GM21786 (cell line): Measurements from ENCODE around the gene USP13.
"Not testable (repeated sequence)": the region's sequence is repeated elsewhere in the genome, so short reads cannot be mapped to it uniquely, and the experiment has no call there.

Source experiments
- ATAC-seq: cut with Tn5 transposase; IDR thresholded peaks from one replicate; pipeline ENCODE4 v1.9.1; 2021; ENCODE audit not compliant: unreplicated experiment

Gene USP13

GRCh38 chr3:179775416-179776122 is 122.7 kb downstream of the USP13 start:
- ATAC-seq: no peak

DNA sequence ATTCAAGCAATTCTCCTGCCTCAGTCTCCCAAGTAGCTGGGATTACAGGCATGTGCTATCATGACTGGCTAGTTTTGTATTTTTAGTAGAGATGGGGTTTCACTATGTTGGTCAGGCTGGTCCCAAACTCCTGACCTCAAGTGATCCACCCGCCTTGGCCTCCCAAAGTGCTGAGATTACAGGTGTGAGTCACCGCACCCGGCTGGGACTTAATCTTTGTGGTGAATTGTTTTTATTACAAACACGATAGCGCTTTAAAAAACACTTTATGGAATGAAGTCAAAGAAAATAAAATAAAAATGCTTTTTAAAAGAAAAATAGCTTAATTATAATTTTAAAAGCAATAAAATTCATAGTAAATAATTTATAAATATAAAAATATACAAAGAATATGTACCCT is 130.0 kb downstream of the USP13 start:
- ATAC-seq: not testable (repeated sequence)

- ATAC-seq: no peak
Observed at GRCh38 chr3:179788996-179789395, 136.2 kb downstream of the USP13 start.

DNA sequence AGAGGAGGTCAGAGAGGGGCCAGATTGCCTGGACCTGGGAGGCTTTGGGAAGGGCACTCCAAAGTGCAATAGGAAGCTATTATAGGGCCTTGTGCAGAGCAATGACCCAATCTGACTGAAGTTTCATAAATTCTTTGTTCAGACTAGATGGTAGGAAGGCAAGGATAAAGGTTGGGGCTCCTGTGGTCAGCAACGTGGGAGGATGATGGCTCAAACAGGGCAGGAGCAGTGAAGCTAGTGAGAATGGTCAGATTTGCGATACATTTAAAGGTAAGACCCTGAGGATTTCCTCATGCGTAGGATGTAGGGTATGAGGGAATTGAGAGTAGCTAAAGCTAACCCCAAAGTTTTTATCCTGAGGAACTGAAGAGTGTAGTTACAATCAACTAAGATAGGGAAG is 139.0 kb downstream of the USP13 start:
- no peak for ATAC-seq

DNA sequence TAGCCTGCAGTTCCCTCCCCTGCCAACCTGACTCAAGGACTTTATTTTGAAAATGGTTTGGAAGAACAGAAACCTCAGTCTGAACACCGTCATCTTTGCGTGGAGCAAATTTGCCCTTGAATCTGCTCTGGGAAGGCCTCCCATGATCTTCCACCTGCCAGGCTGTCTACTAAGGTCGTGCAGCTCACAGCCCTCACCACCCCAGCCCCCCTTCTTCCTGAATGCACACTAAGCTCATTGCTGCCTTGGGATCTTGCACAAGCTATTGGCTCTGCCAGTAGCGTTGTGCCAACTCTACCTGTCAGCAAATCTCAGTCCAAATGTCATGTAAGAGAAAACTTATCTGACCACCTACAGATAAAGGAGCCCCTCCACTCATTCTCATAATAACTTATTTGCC is 141.5 kb downstream of the USP13 start:
- no peak for ATAC-seq

GRCh38 chr3:179796421-179796820 is 143.6 kb downstream of the USP13 start:
- no peak for ATAC-seq

- no peak for ATAC-seq
Observed at GRCh38 chr3:179797192-179797591, 144.4 kb downstream of the USP13 start.

DNA sequence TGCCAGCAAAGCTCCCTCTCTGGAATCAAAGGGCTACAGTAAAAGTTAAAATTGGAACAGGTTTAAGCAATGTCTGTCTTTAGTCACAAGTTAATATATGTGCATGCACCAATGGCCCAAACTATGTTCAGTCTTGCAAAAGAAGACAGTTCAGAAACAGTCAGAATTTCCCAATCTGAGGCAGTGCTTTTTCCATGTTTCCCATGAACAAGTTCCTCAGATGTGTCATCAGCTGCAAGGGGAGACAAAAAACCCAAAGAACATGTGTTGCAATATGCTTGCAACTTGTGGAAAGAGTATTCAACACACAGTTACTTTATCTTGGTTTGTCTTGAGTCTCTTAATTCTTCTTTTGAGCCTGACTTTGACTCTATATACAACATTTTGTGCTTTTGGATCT is 148.4 kb downstream of the USP13 start:
- ATAC-seq: no peak

DNA sequence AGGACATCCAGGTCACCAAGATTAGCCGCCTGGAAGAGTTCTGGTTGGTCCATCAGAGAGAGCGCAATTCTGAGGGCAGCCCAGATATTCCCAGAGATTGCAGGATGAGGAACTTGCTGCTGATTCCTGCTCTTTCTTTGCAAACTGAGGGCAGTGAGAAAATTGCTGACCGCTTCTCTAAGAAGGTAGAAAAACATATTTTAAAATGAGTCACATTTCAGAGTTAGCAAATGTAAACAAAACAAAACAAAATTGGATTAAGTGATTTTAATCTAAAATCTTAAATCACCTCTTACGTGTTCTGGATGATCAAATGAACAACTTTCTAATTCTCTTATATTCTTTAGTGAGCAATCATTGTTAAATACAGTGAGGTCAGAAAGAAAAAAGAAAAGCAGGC is 149.0 kb downstream of the USP13 start:
- ATAC-seq: no peak

DNA sequence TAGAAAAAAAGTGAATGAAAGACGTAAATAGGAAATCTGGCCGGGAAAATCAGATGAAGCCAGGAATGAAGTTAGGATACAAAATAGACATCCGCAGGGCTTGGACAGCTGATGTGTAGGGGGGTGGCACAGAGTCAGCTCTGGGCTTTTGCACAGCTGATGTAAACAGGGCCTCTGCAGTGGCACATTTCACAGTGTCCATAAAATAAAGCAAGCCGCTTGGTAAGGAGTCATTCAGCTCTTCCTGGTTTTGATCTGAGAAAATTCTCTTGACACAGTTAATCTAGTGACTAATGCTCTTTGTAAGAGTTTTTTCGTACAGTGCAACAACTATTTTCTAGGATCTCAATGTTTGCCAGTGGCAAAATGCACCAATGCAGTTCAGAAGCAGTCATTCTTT is 153.3 kb downstream of the USP13 start:
- ATAC-seq: no peak

DNA sequence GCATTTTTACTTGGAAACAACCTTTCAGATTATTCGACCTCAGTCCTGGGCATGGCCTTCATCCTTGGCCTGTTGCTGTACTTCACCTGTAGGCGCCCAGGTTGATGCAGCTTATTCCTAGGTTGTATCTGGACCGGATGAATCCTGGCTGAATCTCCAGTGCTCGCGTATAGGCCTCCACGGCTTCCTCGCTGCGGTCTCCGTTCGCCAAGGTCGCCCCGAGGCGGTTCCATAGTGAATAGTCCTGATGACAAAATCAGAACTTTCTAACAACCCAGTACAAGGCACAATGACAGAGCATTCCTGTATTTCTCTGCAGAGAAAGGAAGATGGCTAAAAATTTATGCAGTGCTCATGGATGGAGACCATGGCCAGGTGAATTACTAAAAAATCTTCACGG is 154.7 kb downstream of the USP13 start:
- ATAC-seq: no peak

GRCh38 chr3:179809639-179810038 is 156.8 kb downstream of the USP13 start:
- no peak for ATAC-seq

- ATAC-seq: peak; percentile 93
Observed at GRCh38 chr3:179811321-179812095, 158.7 kb downstream of the USP13 start.

GRCh38 chr3:179812096-179812382 is 159.2 kb downstream of the USP13 start:
- ATAC-seq: no peak

- no peak for ATAC-seq
Observed at GRCh38 chr3:179819379-179819778, 166.5 kb downstream of the USP13 start.

GRCh38 chr3:179822296-179822695 is 169.5 kb downstream of the USP13 start:
- no peak for ATAC-seq

GRCh38 chr3:179825527-179826246 is 172.8 kb downstream of the USP13 start:
- ATAC-seq: no peak

DNA sequence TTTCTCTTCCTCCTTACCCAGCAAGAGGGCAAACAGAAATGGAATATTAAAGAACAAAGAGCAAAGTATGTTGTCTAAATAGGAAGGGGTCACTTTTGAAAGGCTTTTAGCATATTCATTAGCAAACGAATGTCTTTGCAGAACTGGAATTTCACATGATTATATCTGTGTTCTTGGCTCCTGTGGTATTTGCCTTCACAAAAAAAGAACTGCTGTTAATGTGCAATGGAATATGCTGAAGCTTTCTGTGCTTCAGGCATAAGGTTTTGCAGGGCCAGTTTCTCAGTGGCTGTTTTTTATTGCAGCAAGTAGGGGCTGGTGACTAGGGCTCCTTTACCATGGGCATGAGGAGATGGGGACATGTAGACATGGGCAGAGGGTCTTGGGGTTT is 173.4 kb downstream of the USP13 start:
- no peak for ATAC-seq

- no peak for ATAC-seq
Observed at GRCh38 chr3:179828738-179829137, 175.9 kb downstream of the USP13 start.

GRCh38 chr3:179829401-179829800 is 176.6 kb downstream of the USP13 start:
- ATAC-seq: no peak

DNA sequence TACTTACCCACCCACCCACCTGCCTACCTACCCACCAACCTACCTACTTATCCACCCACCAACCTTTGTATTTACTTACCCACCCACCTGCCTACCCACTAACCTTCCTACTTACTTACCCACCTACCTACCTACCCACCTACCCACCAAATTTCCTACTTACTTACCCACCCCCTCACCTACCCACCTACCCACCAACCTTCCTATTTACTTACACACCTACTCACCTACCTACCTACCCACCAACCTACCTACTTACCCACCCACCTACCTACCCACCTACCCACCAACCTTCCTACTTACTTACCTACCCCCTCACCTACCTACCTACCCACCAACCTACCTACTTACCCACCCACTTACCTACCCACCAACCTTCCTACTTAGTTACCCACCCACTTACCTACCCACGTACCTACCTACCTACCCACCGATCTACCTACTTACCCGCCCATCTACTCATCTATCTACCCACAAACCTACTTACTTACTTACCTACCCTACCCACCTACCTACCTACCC is 179.6 kb downstream of the USP13 start:
- ATAC-seq: no peak

GRCh38 chr3:179833294-179833693 is 180.5 kb downstream of the USP13 start:
- ATAC-seq: no peak
